Mucosa of rectum (tissue), 2 donors: ENCODE data around the gene MITF.
"Not testable (repeated sequence)": the region's sequence is repeated elsewhere in the genome, so short reads cannot be mapped to it uniquely, and the experiment has no call there.

ENCODE experiments used
- H3K27ac ChIP-seq, 2 donors: one replicate each; pipeline ENCODE4 v1.7.0; 2013; ENCODE audit warnings: inconsistent platforms in 2 of 2, low read depth in 2 of 2, low read length in 2 of 2
- H3K27me3 ChIP-seq, 2 donors: one replicate each; pipeline ENCODE4 v1.7.0; 2013; ENCODE audit warnings: low read length in 2 of 2; ENCODE audit not compliant: control insufficient read depth in 2 of 2, insufficient read depth in 2 of 2
- H3K36me3 ChIP-seq, 2 donors: one replicate each; pipeline ENCODE4 v1.7.0; 2013; ENCODE audit warnings: low read length in 2 of 2; ENCODE audit not compliant: control insufficient read depth in 2 of 2, insufficient read depth in 2 of 2
- H3K4me1 ChIP-seq, 2 donors: one replicate each; pipeline ENCODE4 v1.7.0; 2013; ENCODE audit warnings: low read length in 2 of 2, mild to moderate bottlenecking in 1 of 2; ENCODE audit not compliant: control insufficient read depth in 2 of 2, insufficient read depth in 2 of 2
- H3K4me3 ChIP-seq, 2 donors: one replicate each; pipeline ENCODE4 v1.7.0; 2013; ENCODE audit warnings: low read length in 2 of 2
- H3K9ac ChIP-seq, 2 donors: one replicate each; pipeline ENCODE4 v1.7.0; 2013; ENCODE audit warnings: low read length in 2 of 2, low read depth in 1 of 2, mild to moderate bottlenecking in 1 of 2
- H3K9me3 ChIP-seq, 2 donors: one replicate each; pipeline ENCODE4 v1.7.0; 2013; ENCODE audit warnings: low read length in 2 of 2; ENCODE audit not compliant: control insufficient read depth in 2 of 2
- donor health status: healthy.
- donor health status: Normal muscosa, but diverticular disease.

Gene MITF

GRCh38 chr3:69785769-69786320 is 46.6 kb downstream of the MITF start:
- no peaks in the 10 kb centered on the region for H3K27me3 ChIP-seq
- H3K9me3 ChIP-seq = no peaks in the 10 kb centered on the region
- no peaks in the 10 kb centered on the region for H3K4me1 ChIP-seq
- H3K9ac ChIP-seq = no peak overlapping the region
- H3K4me3 ChIP-seq = no peak overlapping the region
- H3K27ac ChIP-seq = no peak overlapping the region
- no peaks in the 10 kb centered on the region for H3K36me3 ChIP-seq

- Histone ChIP-seq H3K27ac (no peak overlapping the region), H3K9ac (no peak overlapping the region), H3K9me3 (no peaks in the 10 kb centered on the region), H3K4me3 (no peak overlapping the region), H3K36me3 (no peaks in the 10 kb centered on the region), H3K27me3 (no peaks in the 10 kb centered on the region), H3K4me1 (peaks cover 0 to under 1% of the 10 kb centered on the region in 2 donors)
Measured at GRCh38 chr3:69786854-69787253, 47.6 kb downstream of the MITF start.

- Histone ChIP-seq H3K4me3 (no peak overlapping the region), H3K36me3 (no peaks in the 10 kb centered on the region), H3K27me3 (no peaks in the 10 kb centered on the region), H3K9ac (no peak overlapping the region), H3K27ac (no peak overlapping the region), H3K9me3 (no peaks in the 10 kb centered on the region), H3K4me1 (peaks cover 0 to 2% of the 10 kb centered on the region in 2 donors)
Measured at GRCh38 chr3:69787436-69788168, 48.3 kb downstream of the MITF start.

- Histone ChIP-seq H3K9me3 (no peaks in the 10 kb centered on the region), H3K4me1 (peaks cover 0 to 2% of the 10 kb centered on the region in 2 donors), H3K36me3 (no peaks in the 10 kb centered on the region), H3K4me3 (no peak overlapping the region), H3K9ac (no peak overlapping the region), H3K27me3 (no peaks in the 10 kb centered on the region), H3K27ac (no peak overlapping the region)
Measured at GRCh38 chr3:69791106-69791505, 51.8 kb downstream of the MITF start.

- H3K9me3 ChIP-seq = no peaks in the 10 kb centered on the region
- peaks cover 0 to 2% of the 10 kb centered on the region in 2 donors for H3K4me1 ChIP-seq
- H3K9ac ChIP-seq = no peak overlapping the region
- no peak overlapping the region for H3K27ac ChIP-seq
- H3K4me3 ChIP-seq = no peak overlapping the region
- no peaks in the 10 kb centered on the region for H3K36me3 ChIP-seq
- H3K27me3 ChIP-seq = no peaks in the 10 kb centered on the region
Measured at GRCh38 chr3:69791919-69792399, 52.7 kb downstream of the MITF start.

- H3K27me3 ChIP-seq, H3K9me3 ChIP-seq, H3K4me3 ChIP-seq, H3K4me1 ChIP-seq, H3K36me3 ChIP-seq, H3K27ac ChIP-seq, H3K9ac ChIP-seq: not testable (repeated sequence)
Measured at GRCh38 chr3:69796126-69796525, 56.9 kb downstream of the MITF start.

GRCh38 chr3:69803681-69804270 is 64.5 kb downstream of the MITF start:
- Histone ChIP-seq H3K27ac (no peak overlapping the region), H3K4me3 (no peak overlapping the region), H3K9me3 (no peaks in the 10 kb centered on the region), H3K9ac (no peak overlapping the region), H3K27me3 (no peaks in the 10 kb centered on the region), H3K36me3 (no peaks in the 10 kb centered on the region), H3K4me1 (no peaks in the 10 kb centered on the region)

GRCh38 chr3:69805491-69805890 is 66.2 kb downstream of the MITF start:
- Histone ChIP-seq H3K9ac (no peak overlapping the region), H3K36me3 (no peaks in the 10 kb centered on the region), H3K4me1 (no peaks in the 10 kb centered on the region), H3K27me3 (no peaks in the 10 kb centered on the region), H3K4me3 (no peak overlapping the region), H3K9me3 (no peaks in the 10 kb centered on the region), H3K27ac (no peak overlapping the region)

- no peaks in the 10 kb centered on the region for H3K36me3 ChIP-seq
- no peak overlapping the region for H3K4me3 ChIP-seq
- no peak overlapping the region for H3K9ac ChIP-seq
- H3K27me3 ChIP-seq = no peaks in the 10 kb centered on the region
- H3K9me3 ChIP-seq = no peaks in the 10 kb centered on the region
- no peaks in the 10 kb centered on the region for H3K4me1 ChIP-seq
- H3K27ac ChIP-seq = no peak overlapping the region
Measured at GRCh38 chr3:69806735-69807438, 67.6 kb downstream of the MITF start.

GRCh38 chr3:69807674-69808073 is 68.4 kb downstream of the MITF start:
- Histone ChIP-seq H3K36me3 (no peaks in the 10 kb centered on the region), H3K4me3 (no peak overlapping the region), H3K4me1 (no peaks in the 10 kb centered on the region), H3K9me3 (no peaks in the 10 kb centered on the region), H3K27ac (no peak overlapping the region), H3K27me3 (no peaks in the 10 kb centered on the region), H3K9ac (no peak overlapping the region)
